Stimulated activated CD4-positive, alpha-beta T cell treated with anti-CD3 and anti-CD28 coated beads, Interleukin-4, amount 100 ng/mL, for 4 hours (primary cell): ENCODE results near the gene SQSTM1.

Experiments used
- DNase-seq, 2 experiments: peaks; one replicate each; pipeline ENCODE4 v3.0.0-alpha.2; 2020

The SQSTM1 gene

DNA sequence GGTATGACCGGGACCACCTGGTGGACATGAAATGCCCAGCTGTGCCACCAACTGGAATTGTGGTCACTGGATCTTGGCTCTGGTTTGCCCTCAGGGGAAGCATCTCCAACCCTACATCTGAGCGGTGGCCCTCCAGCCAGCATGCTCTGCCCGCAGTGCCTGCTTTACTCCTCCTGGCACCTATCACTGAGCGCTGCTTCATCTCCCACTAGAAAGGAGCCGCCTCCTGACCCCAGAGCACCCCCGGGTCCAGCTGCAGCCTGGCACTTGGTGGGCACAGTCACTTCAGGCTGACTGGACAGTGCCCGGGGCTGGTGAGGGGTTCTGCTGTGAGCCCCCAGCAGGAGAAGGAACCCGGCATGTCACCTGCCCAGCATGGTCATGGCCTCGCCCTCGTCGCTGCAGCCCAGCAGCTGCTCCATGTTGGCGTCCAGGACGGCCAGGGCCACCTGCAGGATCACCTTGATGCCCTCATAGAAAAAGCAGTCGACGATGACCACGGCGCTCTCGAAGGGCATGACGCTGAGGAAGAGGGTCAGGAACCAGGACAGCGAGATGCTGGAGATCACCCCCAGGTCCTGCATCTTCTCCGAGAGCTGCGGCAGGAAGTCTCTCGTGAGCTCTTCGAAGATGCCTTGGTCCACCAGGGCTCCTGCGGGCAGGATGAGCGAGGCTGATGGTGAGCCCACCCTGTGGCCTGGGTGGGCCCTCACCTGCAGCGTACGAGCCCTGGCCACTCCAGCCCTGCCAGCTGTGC is 54.0 kb downstream of the SQSTM1 start:
- DNase-seq, result no peak

DNA sequence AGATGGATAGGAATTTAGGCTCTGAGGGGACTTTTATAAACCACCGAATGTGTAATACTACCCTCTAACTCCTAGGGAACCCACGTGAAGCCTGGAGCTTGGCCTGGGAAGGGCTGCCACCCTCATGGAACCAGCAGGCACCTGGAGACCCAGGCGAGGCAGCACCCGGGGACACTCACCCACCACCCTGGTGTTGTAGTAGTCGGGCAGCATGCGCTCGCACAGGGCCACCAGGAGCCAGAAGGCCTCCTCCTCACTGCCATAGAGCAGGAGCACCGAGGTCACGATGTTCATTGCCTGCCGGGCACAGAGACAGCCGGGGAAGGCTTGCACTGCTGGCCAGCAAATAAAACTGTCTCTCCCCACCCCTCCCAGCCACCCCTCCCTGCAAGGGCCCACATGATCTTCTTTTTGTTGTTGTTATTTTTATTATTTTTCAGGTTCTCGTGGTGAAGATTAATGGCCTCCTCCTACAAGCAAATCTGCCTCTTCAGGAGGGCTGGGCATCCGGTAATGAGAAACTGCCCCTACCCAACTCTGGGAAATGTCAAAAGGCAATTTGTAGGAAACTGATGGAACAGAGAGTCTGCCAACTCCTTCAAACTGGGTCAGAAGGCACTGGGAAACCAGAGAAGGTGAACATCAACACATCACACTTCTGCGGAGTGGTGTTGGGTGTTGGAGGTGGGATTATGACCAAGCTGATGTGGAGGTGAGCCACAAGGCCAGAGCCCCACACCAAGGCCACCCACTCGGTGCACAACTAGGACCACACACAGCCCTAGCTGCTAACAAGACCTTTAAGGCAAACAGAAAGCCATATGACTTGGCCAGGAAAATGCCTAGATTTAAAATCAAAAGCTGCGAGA is 55.3 kb downstream of the SQSTM1 start:
- no peak for DNase-seq

DNA sequence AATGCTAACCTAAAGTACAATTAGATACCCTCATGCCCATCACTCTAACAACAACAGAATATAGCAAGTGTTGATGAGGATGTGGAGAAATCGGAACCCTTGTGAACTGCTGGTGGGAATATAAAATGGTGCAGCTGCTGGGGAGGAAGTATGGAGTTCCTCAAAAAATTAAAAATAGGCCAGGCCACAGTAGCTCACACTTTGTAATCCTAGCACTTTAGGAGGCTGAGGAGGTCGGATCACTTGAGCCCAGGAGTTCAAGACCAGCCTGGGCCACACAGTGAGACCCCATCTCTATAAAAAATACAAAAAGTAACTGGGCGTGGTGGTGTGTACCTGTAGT is 55.9 kb downstream of the SQSTM1 start:
- DNase-seq, result no peak

DNA sequence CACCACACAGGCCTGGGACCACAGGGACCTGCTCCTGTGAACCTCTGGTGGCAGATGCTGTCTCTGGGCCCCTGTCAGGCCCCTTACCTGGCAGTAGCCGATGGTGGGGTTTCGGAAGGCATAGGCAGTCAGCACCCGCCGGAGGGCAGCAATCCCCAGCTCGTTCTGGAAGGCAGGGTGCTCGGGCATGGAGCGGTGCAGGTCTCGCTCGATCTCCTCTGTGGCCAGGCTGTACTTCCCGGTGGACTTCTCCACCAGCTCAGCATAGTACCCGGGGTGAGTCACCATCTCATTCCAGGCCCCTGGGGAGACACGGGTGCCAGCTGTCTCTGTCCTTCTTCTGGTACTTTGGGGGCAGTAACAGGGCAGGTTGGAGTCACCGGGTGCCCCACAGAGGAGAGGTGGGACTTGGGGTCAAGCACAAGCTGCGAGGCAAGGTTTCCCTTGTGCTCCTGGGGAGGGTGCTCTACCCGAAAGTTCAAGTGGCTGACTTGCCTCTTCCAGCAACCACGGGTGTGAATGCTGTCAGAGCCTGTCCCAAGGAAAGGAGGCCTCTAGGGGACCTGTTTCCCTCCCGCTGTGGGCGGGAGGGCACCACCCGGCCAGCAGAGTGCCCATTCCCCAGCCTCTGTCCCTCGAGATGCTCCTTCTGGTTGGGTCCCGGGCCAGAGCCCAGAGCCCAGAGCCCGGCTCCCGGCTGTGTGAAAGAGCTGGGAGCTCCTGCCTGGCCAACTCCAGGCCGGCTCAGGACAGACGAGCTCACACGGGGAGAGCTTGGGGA is 57.7 kb downstream of the SQSTM1 start:
- DNase-seq, result no peak

DNA sequence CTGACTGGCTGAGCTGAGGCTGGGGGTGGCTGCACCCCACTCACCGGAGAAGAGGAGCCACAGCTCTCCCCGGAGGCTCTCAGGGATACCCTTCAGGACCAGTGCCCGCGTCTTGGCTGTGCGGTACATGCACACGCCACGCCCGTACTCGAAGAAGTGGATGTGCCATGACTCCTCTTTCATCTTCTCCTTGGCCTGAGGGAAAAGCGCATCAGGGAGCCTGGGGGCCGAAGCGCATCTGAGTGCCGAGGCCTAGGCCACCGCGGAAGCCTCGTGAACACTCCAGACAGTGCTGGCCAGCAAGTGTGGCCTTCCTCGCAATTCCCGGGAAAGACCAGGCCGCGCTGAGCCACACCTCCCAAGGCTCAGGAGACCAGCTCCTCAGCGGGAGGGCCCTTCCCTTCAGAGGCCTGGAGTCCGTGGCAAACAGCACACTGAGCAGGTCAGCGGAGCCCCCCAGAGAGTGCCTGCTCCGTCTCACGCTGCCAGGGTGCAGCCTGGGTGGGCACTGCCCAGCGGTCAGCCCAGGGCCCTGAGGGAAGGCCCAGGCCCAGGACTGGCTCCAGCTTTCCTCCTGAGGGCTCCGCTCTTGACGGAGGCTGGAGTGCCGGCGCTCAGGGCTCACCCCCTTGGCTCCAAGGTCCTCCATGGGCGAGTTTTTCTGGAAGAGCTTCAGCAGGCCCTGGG is 58.4 kb downstream of the SQSTM1 start:
- no peak for DNase-seq

DNA sequence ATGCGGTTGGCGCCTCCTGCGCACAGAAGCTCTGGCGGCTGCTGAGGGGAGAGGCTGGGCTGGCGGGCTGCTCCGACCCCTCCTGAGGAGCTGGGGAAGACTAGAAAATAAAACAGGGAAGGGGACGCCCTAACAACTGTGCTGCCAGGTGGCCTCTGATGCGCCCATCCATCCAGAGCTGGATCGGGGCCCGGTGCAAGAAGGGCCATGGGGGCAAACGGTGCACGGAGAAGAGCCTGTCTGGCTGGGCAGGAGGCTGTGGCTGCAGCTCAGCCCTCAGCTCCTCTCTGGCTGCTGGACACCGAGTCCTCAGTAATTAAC is 58.9 kb downstream of the SQSTM1 start:
- no peak for DNase-seq

DNA sequence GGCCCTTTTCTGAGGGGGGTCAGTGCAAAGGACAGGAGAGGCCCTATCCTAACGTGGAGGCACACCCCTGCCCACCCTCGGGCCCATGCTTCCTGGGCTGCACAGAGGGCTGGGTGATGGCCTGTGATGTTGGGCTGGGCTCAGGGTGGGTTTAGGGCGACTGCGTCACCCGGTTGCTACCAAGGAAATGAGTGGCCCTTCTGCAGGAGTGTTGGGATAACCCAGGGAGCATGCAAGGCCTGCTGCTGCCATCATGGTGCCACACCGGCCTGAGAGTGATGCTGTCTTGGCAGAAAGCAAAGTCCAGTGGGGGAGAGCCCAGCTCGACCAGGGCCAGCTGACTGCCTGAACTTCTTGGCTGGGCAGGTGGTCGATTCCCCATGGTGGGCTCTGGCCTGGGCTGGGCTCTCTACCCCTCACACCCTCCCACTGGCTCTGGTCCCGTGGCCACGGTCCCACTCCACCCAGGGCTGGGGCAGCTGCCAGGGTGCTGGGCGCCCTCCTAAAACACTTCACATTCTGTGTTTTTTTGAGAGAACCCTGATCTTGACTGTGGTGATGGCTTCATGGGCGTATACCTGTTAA is 59.5 kb downstream of the SQSTM1 start:
- no peak for DNase-seq

DNA sequence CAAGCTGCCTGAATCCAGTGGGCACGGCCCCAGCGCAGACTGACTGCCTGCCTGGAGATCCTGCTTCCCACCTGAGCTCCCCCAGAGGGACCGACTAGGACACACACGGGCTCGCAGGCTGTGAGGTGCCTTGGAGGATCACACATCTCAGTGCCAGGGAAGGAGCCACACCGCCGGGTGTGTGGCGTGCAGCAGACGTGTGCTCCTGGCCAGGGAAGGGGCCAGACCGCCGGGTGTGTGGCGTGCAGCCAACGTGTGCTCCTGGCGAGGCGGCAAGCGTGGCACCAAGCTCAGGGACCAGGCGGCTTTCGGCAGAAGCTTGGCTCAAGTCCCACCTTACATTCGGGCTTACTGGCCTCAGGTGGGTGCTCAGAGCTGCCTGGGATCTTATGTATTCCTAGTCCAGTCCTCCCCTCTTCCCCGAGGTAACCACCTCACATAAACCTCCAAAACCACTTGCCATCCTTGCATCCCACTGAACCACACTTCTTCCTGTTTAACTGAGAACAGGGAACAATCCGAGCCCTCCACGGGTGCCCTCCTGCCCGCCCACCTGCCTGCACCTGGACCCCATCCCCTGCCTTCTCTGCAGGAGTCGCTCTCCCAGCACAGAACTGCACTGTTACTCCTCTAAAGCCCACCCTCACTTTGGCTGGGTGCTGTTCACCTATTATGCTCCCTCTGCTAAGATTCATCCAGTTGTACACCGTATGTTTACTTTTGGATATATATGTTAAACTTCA is 60.3 kb downstream of the SQSTM1 start:
- DNase-seq, result no peak

DNA sequence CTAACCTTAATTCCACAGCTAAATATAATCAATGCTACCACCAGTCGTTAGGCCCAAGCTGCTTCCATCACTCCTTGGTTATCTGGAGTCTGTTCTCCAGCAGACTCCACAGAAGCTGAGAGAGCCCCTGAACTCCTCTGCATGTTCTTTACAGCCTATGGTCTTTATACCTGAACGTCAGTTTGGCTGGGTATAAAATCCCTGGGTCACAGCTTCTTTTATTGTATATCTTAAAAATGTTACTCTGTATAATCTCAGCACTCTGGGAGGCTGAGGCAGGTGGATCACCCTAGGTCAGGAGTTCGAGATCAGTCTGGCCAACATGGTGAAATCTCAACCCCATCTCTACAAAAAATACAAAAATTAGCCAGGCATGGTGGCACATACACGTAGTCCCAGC is 61.6 kb downstream of the SQSTM1 start:
- no peak for DNase-seq

DNA sequence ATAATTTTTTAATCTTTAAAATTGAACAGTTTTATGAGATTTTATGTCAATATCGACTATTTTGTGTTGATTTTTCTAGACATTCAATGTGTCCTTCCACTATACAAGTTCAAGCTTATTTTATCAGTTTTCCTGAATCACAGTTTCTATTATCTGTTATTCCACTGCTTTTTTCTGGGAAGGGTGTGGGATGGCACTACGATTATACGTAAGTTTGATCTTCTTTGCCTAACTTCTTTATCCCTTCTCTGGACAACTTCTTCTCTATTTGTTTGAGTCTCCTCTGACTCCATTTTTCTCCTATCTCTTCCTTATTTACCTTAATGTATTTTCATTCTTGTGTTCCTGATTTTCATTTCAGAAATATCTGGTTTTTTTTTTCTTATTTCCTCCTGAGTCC is 62.5 kb downstream of the SQSTM1 start:
- no peak for DNase-seq

DNA sequence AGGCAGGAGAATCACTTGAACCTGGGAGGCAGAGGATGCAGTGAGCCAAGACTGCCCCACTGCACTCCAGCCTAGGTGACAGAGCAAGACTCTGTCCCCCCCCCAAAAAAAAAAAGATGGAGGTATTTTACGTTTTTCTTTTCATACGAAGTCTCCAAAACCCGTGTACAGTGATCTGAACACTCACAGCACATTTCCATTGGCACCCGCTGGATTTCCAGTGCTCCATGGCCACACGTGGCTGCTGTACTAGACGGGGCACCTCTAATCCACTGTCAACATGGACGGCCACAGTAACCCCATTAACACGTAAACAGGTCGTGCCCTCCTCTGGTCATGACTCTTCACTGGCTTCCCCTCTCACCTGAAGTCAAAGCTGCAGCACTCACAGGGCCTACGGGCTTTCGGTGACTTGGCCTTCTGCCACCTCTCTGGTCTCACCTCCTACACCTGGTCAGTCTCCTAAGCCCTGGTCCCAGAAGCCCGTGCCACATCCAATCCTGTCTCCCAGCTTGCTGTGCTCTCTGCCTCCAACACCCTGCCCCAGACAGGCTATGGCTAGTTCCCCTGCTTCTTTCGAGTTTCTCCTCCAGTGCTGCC is 64.9 kb downstream of the SQSTM1 start:
- no peak for DNase-seq

DNA sequence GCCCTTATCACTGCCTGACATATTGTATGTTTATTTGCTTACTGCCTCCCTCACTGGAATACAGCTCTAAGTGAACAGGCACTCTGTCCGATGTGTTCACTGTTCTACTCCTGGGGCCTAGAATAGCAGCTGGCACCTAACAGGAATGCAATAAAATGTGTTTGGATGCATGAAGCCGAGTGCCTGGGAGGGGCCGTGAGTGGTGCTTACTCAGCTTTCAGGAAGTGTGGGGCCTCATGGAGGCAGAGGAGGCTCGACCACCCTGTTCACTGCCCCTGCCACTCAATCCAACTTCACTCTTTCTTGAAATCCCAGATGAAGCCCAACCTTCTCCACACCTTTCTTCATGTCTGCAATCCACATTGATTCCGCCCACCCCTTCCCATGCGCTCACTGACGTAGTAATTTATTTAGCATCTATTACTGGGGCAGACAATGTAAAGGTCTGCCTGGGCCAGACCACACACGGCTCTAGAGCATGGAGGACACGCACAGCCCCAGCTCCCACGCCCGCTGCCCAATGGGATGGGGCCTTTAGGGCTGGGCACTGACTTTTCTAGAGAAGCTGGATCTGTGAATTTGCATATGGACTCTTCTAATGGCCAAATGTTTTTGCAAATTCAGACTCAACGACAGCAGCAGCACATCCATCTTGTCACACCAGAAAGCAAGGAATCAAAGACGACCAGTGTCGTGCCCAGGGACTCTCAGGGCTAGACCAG is 65.6 kb downstream of the SQSTM1 start:
- DNase-seq, result no peak

DNA sequence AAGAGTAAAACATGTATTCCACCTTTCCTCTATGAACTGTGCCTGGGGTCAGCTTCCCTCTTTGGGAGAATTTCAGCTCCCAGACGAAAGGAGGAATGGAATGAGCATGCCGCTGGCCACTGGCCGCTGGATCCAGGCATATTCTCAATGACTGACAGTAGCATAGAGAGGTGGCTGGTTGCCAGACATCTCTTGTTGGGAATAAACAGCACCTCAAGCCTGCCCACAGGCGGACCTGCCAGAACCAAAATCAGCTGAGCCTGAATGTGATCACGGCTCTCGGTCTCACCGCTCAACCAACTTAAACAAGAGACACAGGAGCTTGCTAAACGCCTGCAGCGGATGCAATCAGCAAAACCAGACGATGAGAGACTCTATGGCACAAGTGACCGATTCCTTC is 66.4 kb downstream of the SQSTM1 start:
- DNase-seq, result no peak
